ENCODE measurements around the gene SMPDL3B. TPM values are rescaled to one million over a fixed set of nuclear protein-coding genes. Genes with fewer than 3 reads are reported as not detected.

The SMPDL3B gene
- polyA plus RNA-seq, 10 donors: 0.15 to 0.48 (median 0.31) TPM; not detected in 5

Other genes with a start within 250 kb of the SMPDL3B start
- gene FAM76A, start 209.0 kb upstream of the SMPDL3B start, polyA plus RNA-seq (ENCODE audit: insufficient read length in 10 of 10): 10 to 100 TPM; 14.4 to 32.6 (median 19.2) TPM
- 10 to 100 TPM; 27.3 to 42.2 (median 32.6) TPM for gene STX12, start 161.8 kb upstream of the SMPDL3B start, polyA plus RNA-seq (ENCODE audit: insufficient read length in 10 of 10)
- 10 to 100 TPM; 29.0 to 38.0 (median 32.0) TPM for gene PPP1R8, start 104.2 kb upstream of the SMPDL3B start, polyA plus RNA-seq (ENCODE audit: insufficient read length in 10 of 10)
- 1 to 10 TPM; 2.4 to 5.7 (median 3.2) TPM for gene THEMIS2, start 62.5 kb upstream of the SMPDL3B start, polyA plus RNA-seq (ENCODE audit: insufficient read length in 10 of 10)
- 10 to 100 TPM; 37.5 to 64.2 (median 45.9) TPM for gene RPA2, start 20.4 kb upstream of the SMPDL3B start, polyA plus RNA-seq (ENCODE audit: insufficient read length in 10 of 10)
- gene XKR8, start 25.0 kb downstream of the SMPDL3B start, polyA plus RNA-seq (ENCODE audit: insufficient read length in 10 of 10): 1 to 10 TPM; 5.9 to 8.4 (median 6.8) TPM
- gene EYA3, start 153.6 kb downstream of the SMPDL3B start, polyA plus RNA-seq (ENCODE audit: insufficient read length in 10 of 10): 10 to 100 TPM; 13.1 to 23.1 (median 17.5) TPM
- gene PTAFR, start 241.7 kb downstream of the SMPDL3B start, polyA plus RNA-seq (ENCODE audit: insufficient read length in 10 of 10): 1 to 10 TPM; 1.5 to 2.6 (median 2.0) TPM